Gastroesophageal sphincter (tissue), 3 donors: ENCODE results near the gene HSPA12B.

Experiments
- CTCF ChIP-seq, 4 experiments: fragments of 200-600 bp in 2 of 4; fragments of 450-650 bp in 2 of 4; sonication (generic) in 1 of 4; IDR thresholded peaks; one replicate each; pipeline ENCODE4 v1.5.1; 2017 to 2019; ENCODE audit warnings: antibody characterized with exemption in 4 of 4, mild to moderate bottlenecking in 2 of 4, moderate library complexity in 2 of 4
- EP300 ChIP-seq: sonication (generic); formaldehyde crosslinking; IDR thresholded peaks from one replicate; pipeline ENCODE4 v1.6.1; 2017; ENCODE audit warnings: antibody characterized with exemption, mild to moderate bottlenecking
- POLR2A ChIP-seq, 2 donors: fragments of 450-650 bp; IDR thresholded peaks; one replicate each; pipeline ENCODE4 v1.6.1; 2017; ENCODE audit warnings: antibody characterized with exemption in 2 of 2, mild to moderate bottlenecking in 2 of 2, moderate library complexity in 1 of 2
- POLR2AphosphoS5 ChIP-seq: sonication (generic); formaldehyde crosslinking; IDR thresholded peaks from one replicate; pipeline ENCODE4 v1.6.1; 2017; ENCODE audit warnings: antibody characterized with exemption

- TF ChIP-seq CTCF (IDR thresholded peaks at IDR 0.05) (no peak), POLR2A (IDR thresholded peaks at IDR 0.05) (no peak), POLR2AphosphoS5 (no peak), EP300 (no peak)
Measured at GRCh38 chr20:3744037-3744436, 11.6 kb downstream of the HSPA12B start.
